Fibroblast of the aortic adventitia (primary cell): Measurements from ENCODE around the gene TTC14. TPM values are rescaled to one million over a fixed set of nuclear protein-coding genes. Genes with fewer than 3 reads are reported as not detected.
A peak's percentile ranks its signal among the peaks of the same experiment; 100 is the strongest.

Source experiments
- DNase-seq: peaks from one replicate; pipeline ENCODE4 v3.0.0-alpha.2; 2010; ENCODE audit warnings: low read depth
- H3K4me3 ChIP-seq: 2 replicates; pipeline ENCODE4 v1.5.1; 2011; ENCODE audit warnings: low read depth, mild to moderate bottlenecking, control low read depth, low read length, moderate library complexity
- small RNA-seq: library from RNA; depleted of rRNA; stranded (forward); fragments of <200 nt; gene quantifications from one replicate; pipeline ENCODE3, GENCODE V24; 2012
- total RNA-seq: library from RNA; depleted of rRNA; stranded (reverse); fragments of >200 nt; gene quantifications from 2 replicates; pipeline ENCODE4 v1.2.3, GENCODE V29; 2012; ENCODE audit warnings: low replicate concordance
- TF ChIP-seq, protein P1 (sequence below): IDR thresholded peaks from 2 replicates; pipeline ENCODE4 v1.5.1; 2011; ENCODE audit warnings: mild to moderate bottlenecking, low read length, control low read depth, inconsistent platforms; ENCODE audit not compliant: insufficient read depth

Gene TTC14
- total RNA-seq, 1 donor: 43.5 TPM

DNA sequence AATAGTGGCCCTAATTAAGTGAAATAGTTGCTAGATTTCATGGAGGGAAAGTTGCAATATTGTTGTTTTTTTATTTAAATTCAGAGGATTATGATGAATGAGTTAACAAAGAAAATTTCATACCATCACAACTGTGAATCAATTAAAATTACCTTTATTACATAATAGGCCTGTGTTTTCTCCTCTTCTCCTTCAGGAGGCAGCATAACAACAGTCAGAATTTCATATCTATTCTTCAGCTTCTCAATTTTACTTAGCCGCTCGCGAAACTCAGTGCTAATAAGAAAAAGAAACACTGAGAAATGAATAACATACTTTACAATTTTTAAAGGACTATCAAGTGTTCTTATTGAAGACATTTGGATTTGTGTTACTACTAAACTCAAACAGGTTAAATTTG lies 29.4 kb downstream of the TTC14 start:
- DNase-seq: no peak
- H3K4me3 ChIP-seq: no peak overlapping the region
- TF ChIP-seq, protein P1, sequence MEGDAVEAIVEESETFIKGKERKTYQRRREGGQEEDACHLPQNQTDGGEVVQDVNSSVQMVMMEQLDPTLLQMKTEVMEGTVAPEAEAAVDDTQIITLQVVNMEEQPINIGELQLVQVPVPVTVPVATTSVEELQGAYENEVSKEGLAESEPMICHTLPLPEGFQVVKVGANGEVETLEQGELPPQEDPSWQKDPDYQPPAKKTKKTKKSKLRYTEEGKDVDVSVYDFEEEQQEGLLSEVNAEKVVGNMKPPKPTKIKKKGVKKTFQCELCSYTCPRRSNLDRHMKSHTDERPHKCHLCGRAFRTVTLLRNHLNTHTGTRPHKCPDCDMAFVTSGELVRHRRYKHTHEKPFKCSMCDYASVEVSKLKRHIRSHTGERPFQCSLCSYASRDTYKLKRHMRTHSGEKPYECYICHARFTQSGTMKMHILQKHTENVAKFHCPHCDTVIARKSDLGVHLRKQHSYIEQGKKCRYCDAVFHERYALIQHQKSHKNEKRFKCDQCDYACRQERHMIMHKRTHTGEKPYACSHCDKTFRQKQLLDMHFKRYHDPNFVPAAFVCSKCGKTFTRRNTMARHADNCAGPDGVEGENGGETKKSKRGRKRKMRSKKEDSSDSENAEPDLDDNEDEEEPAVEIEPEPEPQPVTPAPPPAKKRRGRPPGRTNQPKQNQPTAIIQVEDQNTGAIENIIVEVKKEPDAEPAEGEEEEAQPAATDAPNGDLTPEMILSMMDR: peak; percentile 19

DNA sequence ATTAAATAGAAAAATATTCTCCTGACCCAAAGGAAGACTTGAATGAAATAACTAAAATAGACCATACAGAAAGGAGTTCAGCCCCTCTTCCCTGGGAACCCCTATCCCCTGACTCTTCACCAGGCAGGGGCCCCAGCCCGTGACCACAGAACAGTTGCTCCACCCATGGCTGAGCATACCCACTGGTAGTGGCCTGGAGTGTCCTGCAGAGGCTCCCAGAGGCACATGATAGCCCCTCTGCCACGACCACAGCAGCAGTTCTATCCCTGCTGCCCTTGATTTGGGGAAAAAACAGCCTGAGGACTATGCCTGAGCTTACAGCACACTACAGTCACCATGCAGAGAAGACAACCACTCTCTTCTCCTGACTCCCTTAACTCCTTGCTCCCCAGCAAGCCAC lies 31.8 kb downstream of the TTC14 start:
- no peak for DNase-seq
- H3K4me3 ChIP-seq: no peak overlapping the region
- TF ChIP-seq, protein P1: no peak

DNA sequence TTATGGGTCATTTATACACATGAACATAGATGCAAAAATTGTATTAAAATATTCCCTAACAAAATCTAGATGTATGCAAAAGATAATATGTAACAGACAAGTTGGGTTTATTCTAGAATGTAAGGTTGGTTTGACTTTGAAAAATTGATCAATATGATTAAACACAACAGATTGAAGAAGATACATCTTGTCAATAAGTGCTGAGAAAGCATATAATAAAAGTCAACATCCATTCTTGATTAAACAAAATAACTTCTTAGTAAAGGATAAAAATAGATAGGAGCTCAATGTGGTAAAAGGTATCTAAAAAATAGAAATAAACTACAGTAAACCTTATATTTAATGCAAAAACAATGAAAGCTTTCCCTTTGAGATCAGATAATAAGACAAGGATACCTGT lies 39.0 kb downstream of the TTC14 start:
- TF ChIP-seq, protein P1: no peak
- no peak for DNase-seq
- no peak overlapping the region for H3K4me3 ChIP-seq

DNA sequence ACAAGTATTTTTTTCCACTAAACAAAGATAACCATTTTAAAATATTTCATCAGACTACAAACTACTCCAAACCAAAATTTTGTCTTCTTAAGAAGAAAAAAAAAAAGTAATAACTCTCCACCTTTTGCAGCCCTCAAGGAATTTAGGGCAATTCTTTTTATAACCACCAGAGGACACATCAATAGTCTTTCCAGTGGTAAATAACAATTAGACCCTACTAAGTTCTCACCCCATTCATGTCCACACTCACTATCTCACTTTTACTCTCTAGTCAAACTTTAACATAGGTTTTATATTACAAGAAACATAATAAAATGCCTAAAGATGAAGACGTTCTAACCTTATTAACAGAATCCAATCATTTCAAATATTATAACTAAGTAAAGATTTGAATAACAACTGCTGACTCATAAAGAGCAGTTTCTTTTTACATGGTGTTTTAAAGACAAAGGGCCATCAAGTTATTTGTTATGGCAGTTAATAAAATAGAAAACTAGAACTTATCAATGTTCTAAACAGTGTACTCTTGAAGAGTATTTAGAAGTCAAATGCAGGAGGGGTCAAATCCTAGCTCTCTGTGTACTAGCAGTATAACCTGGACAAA lies 44.3 kb downstream of the TTC14 start:
- no peak overlapping the region for H3K4me3 ChIP-seq
- peak; percentile 5 for DNase-seq
- TF ChIP-seq, protein P1: peak; percentile 32

DNA sequence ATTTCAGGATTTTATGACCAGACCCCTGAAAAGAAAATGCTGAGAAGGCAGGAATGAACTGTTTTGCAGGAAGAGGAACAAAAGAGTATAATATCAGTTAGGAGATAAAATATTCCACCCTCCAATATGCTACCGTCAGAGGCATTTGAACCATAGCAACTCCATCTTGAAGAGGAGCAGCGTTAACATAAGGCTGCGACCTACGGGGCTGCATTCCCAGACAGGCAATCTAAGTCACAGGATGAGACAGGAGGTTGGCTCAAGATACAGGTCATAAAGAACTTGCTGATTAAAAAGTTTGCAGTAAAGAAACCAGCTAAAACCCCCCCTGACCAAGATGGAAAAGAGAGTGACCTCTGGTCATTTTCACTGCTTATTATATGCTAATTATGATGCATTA lies 54.4 kb downstream of the TTC14 start:
- no peak overlapping the region for H3K4me3 ChIP-seq
- TF ChIP-seq, protein P1: no peak
- DNase-seq: no peak

DNA sequence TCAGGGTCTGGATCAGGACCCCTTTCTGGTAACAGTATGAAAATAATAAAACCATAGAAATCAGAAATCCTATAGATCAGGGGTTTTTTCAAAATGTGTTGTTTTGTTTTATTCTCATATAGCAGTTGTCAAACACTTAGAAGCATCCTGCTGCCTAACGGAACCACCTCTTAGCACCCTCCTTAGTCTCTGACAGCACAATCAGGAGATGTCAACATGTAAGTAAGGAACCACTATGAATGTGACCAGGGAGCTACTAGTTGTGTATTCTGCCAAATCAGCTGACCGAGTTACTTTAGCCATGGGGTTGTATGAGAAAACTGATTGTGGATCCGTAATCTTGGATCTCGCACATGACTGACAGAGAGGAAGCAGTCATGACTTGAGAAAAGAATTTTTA lies 55.1 kb downstream of the TTC14 start:
- peak; percentile 2 for DNase-seq
- TF ChIP-seq, protein P1: no peak
- no peak overlapping the region for H3K4me3 ChIP-seq

Small RNA genes within 50 kb of the gene (small RNA-seq; reads per million reads assigned to genes)
- not detected for gene AC068298.1
- not detected for gene RNU6-486P

Other genes starting within 250 kb of the TTC14 start
- 0.27 and 8.1 TPM in 2 replicates for gene CCDC39, start 77.3 kb downstream of the TTC14 start, total RNA-seq